Left ventricle myocardium inferior (tissue), 1 donor: ENCODE measurements around the gene TMC1. TPM values are rescaled to one million over a fixed set of nuclear protein-coding genes. Genes with fewer than 3 reads are reported as not detected.

ENCODE experiments used
- DNase-seq: peaks from one replicate; pipeline ENCODE4 v3.0.0-alpha.2; 2020
- H3K27ac ChIP-seq: fragments of 200-600 bp; replicated peaks from 2 replicates; pipeline ENCODE4 v1.8.0; 2021
- H3K27me3 ChIP-seq: fragments of 200-600 bp; 2 replicates; pipeline ENCODE4 v1.8.0; 2021; ENCODE audit warnings: low read depth
- H3K36me3 ChIP-seq: fragments of 200-600 bp; 2 replicates; pipeline ENCODE4 v1.8.0; 2021
- H3K4me1 ChIP-seq: fragments of 200-600 bp; 2 replicates; pipeline ENCODE4 v1.8.0; 2021
- H3K4me3 ChIP-seq: fragments of 200-600 bp; 2 replicates; pipeline ENCODE4 v1.8.0; 2021; ENCODE audit warnings: mild to moderate bottlenecking, moderate library complexity
- H3K9me3 ChIP-seq: fragments of 200-600 bp; replicated peaks from 2 replicates; pipeline ENCODE4 v1.8.0; 2021
- CTCF ChIP-seq: fragments of 200-600 bp; IDR thresholded peaks from 2 replicates; pipeline ENCODE4 v1.8.0; 2021; ENCODE audit warnings: antibody characterized with exemption, mild to moderate bottlenecking, borderline replicate concordance
- intact Hi-C: fragments of 100-400 bp; cut with micrococcal nuclease; formaldehyde crosslinking; loops from one replicate; pipeline ENCODE4 v1.11.0; 2022
- total RNA-seq: library from RNA; stranded (reverse); fragmentation: NEBNext Ultra II Directional; extraction: Animal tissue kit (Norgen Biotek cat#: 25700); gene quantifications from one replicate; pipeline ENCODE4 v1.2.1, GENCODE V29; 2021
- donor health status: DM: no; HTN: yes; CAD: no; lungs with severe emphysema.

The TMC1 gene
- total RNA-seq, 1 donor from 2014 or later, result 0.25 TPM

GRCh38 chr9:72529531-72529930 is 8.1 kb downstream of the TMC1 start:
- H3K4me1 ChIP-seq, result peaks cover 29% of the 10 kb centered on the region
- no peak overlapping the region for H3K27ac ChIP-seq
- peaks cover 18% of the 10 kb centered on the region for H3K9me3 ChIP-seq
- H3K27me3 ChIP-seq, result no peaks in the 10 kb centered on the region
- TF ChIP-seq CTCF, result no peak
- intact Hi-C loops, result no loop called here
- no peak for DNase-seq
- no peaks in the 10 kb centered on the region for H3K36me3 ChIP-seq
- H3K4me3 ChIP-seq, result no peak overlapping the region

- Histone ChIP-seq H3K36me3 (no peaks in the 10 kb centered on the region), H3K4me3 (no peak overlapping the region), H3K27ac (no peak overlapping the region), H3K9me3 (peaks cover 18% of the 10 kb centered on the region), H3K27me3 (no peaks in the 10 kb centered on the region), H3K4me1 (no peaks in the 10 kb centered on the region)
- intact Hi-C loops, result no loop called here
- no peak for TF ChIP-seq CTCF
- no peak for DNase-seq
Observed at GRCh38 chr9:72533322-72533721, 11.9 kb downstream of the TMC1 start.

GRCh38 chr9:72534931-72535330 is 13.5 kb downstream of the TMC1 start:
- no peak for TF ChIP-seq CTCF
- H3K4me1 ChIP-seq, result no peaks in the 10 kb centered on the region
- no peak overlapping the region for H3K4me3 ChIP-seq
- DNase-seq, result no peak
- no peak overlapping the region for H3K27ac ChIP-seq
- H3K27me3 ChIP-seq, result no peaks in the 10 kb centered on the region
- H3K9me3 ChIP-seq, result peaks cover 18% of the 10 kb centered on the region
- intact Hi-C loops, result no loop called here
- no peaks in the 10 kb centered on the region for H3K36me3 ChIP-seq

GRCh38 chr9:72537011-72537545 is 15.7 kb downstream of the TMC1 start:
- no peak for DNase-seq
- H3K4me1 ChIP-seq, result no peaks in the 10 kb centered on the region
- intact Hi-C loops, result no loop called here

GRCh38 chr9:72537671-72538070 is 16.3 kb downstream of the TMC1 start:
- Histone ChIP-seq H3K4me3 (no peak overlapping the region), H3K9me3 (no peaks in the 10 kb centered on the region), H3K36me3 (no peaks in the 10 kb centered on the region), H3K27me3 (no peaks in the 10 kb centered on the region), H3K27ac (no peak overlapping the region), H3K4me1 (no peaks in the 10 kb centered on the region)
- TF ChIP-seq CTCF, result no peak
- intact Hi-C loops, result no loop called here
- DNase-seq, result no peak

More at GRCh38 chr9:72537011-72537545, 15.7 kb downstream of the TMC1 start:
- no peak overlapping the region for H3K27ac ChIP-seq
- no peaks in the 10 kb centered on the region for H3K27me3 ChIP-seq
- no peaks in the 10 kb centered on the region for H3K36me3 ChIP-seq
- no peak for TF ChIP-seq CTCF
- no peak overlapping the region for H3K4me3 ChIP-seq
- H3K9me3 ChIP-seq, result no peaks in the 10 kb centered on the region
